HG03575 (cell line): ENCODE results near the gene GPD1.
"Not testable (repeated sequence)": the region's sequence is repeated elsewhere in the genome, so short reads cannot be mapped to it uniquely, and the experiment has no call there.

Experiments
- ATAC-seq: cut with Tn5 transposase; IDR thresholded peaks from one replicate; pipeline ENCODE4 v1.9.1; 2021; ENCODE audit not compliant: unreplicated experiment, insufficient number of reproducible peaks, low FRiP score; ENCODE audit errors: extremely low read depth

Gene GPD1

GRCh38 chr12:50112456-50113218, 8.8 kb downstream of the GPD1 start:
- no peak for ATAC-seq

- no peak for ATAC-seq
These were observed 13.3 kb downstream of the GPD1 start for GRCh38 chr12:50117057-50117622.

- ATAC-seq: no peak
These were observed 15.6 kb downstream of the GPD1 start for GRCh38 chr12:50119387-50119786.

- ATAC-seq: no peak
These were observed 16.7 kb downstream of the GPD1 start for GRCh38 chr12:50120521-50120920.

- no peak for ATAC-seq
These were observed 17.1 kb downstream of the GPD1 start for GRCh38 chr12:50120953-50121352.

GRCh38 chr12:50121641-50122040, 17.8 kb downstream of the GPD1 start:
- no peak for ATAC-seq

GRCh38 chr12:50123203-50123602, 19.4 kb downstream of the GPD1 start:
- no peak for ATAC-seq

- no peak for ATAC-seq
These were observed 23.7 kb downstream of the GPD1 start for GRCh38 chr12:50127546-50127945.

GRCh38 chr12:50129290-50129689, 25.5 kb downstream of the GPD1 start:
- ATAC-seq: no peak

- ATAC-seq: no peak
These were observed 28.8 kb downstream of the GPD1 start for GRCh38 chr12:50132505-50133135.

- no peak for ATAC-seq
These were observed 39.2 kb downstream of the GPD1 start for GRCh38 chr12:50142993-50143392.

GRCh38 chr12:50145439-50145838, 41.6 kb downstream of the GPD1 start:
- no peak for ATAC-seq

GRCh38 chr12:50147281-50147680, 43.5 kb downstream of the GPD1 start:
- ATAC-seq: no peak

- ATAC-seq: not testable (repeated sequence)
These were observed 44.2 kb downstream of the GPD1 start for GRCh38 chr12:50148011-50148410.

GRCh38 chr12:50149311-50149710, 45.5 kb downstream of the GPD1 start:
- ATAC-seq: no peak

- no peak for ATAC-seq
These were observed 47.4 kb downstream of the GPD1 start for GRCh38 chr12:50151047-50151687.

GRCh38 chr12:50154947-50155346, 51.1 kb downstream of the GPD1 start:
- ATAC-seq: not testable (repeated sequence)

GRCh38 chr12:50156641-50157040, 52.8 kb downstream of the GPD1 start:
- ATAC-seq: no peak

GRCh38 chr12:50157259-50157658, 53.5 kb downstream of the GPD1 start:
- ATAC-seq: no peak

- no peak for ATAC-seq
These were observed 56.8 kb downstream of the GPD1 start for GRCh38 chr12:50160643-50161042.
